GM19438 (cell line): ENCODE measurements around the gene USH1C.

Experiments used
- ATAC-seq: cut with Tn5 transposase; IDR thresholded peaks from one replicate; pipeline ENCODE4 v1.9.1; 2021; ENCODE audit warnings: low read depth; ENCODE audit not compliant: unreplicated experiment

The USH1C gene

DNA sequence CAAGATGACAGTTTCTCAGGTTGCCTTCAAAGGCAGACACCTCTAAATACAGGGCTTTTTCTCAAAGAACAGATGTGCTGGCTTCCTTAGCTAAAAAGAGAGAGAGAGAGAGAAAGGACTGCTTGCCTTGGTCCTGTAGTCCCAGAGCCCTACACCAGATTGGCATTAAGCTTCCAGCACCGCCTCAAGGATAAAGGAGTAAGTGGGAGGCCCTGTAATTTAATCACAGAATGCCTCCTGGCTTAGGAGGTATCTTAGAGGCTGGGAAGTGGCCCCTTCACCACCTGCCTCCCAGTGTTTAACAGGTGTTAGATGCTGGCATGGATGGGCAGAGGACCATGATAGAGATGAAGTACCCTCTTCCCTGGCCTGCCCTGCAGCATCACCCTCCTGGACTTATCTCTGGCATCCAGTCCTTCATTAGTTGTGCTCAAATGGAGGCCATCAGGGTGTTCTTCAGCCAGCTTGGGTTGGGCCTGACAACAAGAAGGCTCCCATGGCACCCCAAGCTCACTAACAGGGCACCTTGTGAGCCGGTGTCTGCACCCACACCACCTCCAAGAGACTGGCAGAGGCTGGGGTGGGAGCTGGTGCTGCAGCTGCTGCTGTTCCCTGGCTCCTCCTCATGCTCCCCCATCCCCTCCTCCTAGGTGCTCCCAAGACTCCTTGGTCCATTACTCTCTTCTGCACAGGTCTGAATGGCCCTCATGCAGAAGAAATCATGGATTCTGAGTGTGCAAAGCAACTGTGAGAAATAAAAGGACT is 100.1 kb downstream of the USH1C start:
- ATAC-seq: no peak
